GM08714 (cell line): Measurements from ENCODE around the gene R3HDM2.

Source experiments
- H3K4me3 ChIP-seq: fragments of 200-500 bp; sonication (Bioruptor generic); 2 replicates; pipeline ENCODE4 v1.5.1; 2014; ENCODE audit warnings: mild to moderate bottlenecking, low read length, inconsistent platforms
- ZNF274 ChIP-seq: IDR thresholded peaks from 2 replicates; pipeline ENCODE4 v1.6.1; 2012; ENCODE audit warnings: mild to moderate bottlenecking, low read depth, low read length

Gene R3HDM2

DNA sequence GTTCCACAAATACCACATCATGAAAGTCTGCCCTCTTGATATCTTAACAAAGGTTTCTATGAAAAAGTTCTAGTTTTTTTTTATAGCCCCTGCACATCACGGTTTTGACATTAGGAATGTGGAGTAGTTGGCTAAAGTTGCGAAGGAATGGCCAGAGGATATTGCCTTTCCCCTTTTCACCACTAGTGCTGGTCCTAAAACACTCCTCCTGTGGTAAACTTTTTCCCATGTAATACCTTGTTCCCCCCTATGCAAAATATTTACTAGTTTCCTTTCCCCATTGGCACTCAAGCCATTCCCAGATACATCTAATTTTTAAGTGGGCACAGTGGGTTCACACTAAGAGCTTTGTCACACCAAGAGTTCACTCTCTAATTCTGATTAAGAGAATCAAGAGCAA lies 33.4 kb downstream of the R3HDM2 start:
- H3K4me3 ChIP-seq: no peak overlapping the region
- no peak for TF ChIP-seq ZNF274

DNA sequence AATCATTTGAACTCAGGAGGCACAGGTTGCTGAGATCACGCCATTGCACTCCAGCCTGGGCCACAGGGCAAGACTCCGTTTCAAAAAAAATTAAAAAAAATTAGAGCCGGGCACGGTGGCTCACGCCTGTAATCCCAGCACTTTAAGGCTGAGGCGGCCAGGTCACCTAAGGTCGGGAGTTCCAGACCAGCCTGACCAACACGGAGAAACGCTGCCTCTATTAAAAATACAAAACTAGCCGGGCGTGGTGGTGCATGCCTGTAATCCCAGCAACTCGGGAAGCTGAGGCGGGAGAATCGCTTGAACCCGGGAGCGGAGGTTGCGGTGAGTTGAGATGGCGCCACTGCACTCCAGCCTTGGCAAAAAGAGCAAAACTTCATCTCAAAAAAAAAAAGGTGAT lies 35.7 kb downstream of the R3HDM2 start:
- H3K4me3 ChIP-seq: no peak overlapping the region
- TF ChIP-seq ZNF274: no peak

DNA sequence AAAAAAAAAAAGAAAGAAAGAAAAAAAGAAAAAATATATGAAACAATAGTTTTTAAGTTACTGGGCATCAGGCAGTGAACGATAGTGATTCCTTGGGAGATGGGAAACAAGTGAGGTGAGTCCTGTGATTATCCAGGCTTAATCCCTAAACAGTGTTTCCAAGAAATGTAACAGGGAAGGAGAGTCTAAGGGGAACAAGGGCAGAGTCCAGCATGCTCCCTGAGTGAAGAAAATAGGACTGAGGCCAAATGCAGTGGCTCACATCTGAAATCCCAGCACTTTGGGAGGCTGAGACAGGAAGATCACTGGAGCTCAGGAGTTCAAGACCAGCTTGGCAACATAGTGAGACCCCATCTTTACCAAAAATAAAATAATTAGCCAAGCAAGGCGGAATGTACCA lies 40.7 kb downstream of the R3HDM2 start:
- no peak overlapping the region for H3K4me3 ChIP-seq

DNA sequence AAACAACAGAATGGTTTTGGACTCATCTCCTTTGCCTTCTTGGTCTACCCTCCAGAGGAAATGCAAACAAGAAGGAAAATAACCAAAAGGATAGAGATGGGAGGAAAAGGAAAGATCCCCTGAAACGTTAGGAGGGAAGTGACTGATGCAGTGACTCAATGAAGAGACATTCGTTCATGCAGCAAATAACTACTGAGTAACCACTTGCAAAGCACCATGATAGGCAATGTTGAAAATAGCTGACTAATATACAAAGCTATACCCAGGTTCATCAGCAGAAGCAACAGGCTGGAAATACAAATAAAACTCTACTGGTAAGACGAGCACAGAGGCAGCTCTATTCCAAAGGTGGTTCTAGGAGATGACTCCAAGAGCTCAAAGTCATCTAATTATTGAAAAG lies 41.8 kb downstream of the R3HDM2 start:
- no peak for TF ChIP-seq ZNF274
- H3K4me3 ChIP-seq: no peak overlapping the region

More for the DNA sequence above, 40.7 kb downstream of the R3HDM2 start:
- no peak for TF ChIP-seq ZNF274

DNA sequence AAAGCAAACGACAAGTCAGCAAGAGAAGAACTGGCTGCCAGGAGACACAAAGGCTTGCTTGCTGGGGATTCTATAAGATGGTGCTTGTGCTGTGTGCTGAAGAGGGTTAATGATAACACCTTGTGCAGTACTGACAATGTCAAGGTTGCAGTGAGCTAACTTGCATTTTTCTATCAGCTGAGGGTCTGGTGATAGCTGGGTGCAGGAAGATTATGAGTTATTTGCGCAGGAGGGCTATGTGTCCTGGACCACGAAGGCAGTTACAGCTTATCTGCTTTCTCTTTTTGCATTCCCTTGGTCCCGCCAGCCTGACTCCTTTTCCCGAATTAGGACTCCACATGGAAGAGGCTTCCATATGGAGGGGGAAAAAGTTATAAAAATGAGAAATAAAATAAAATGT lies 42.4 kb downstream of the R3HDM2 start:
- no peak overlapping the region for H3K4me3 ChIP-seq

DNA sequence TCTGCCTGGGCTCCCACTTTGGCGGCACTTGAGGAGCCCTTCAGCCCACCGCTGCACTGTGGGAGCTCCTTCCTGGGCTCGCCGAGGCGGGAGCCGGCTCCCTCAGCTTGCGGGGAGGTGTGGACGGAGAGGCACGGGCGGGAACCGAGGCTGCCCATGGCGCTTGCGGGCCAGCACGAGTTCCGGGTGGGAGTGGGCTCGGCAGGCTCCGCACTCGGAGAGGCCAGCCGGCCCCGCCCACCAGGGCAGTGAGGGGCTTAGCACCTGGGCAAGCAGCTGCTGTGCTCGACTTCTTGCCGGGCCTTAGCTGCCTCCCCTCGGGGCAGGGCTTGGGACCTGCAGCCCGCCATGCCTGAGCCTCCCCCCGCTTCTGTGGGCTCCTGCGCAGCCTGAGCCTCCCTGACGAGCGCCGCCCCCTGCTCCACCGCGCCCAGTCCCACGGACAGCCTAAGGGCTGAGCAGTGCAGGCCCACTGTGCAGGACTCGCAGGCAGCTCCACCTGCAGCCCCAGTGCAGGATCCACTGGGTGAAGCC lies 44.6 kb downstream of the R3HDM2 start:
- H3K4me3 ChIP-seq: no peak overlapping the region
- TF ChIP-seq ZNF274: no peak

More for the DNA sequence above, 42.4 kb downstream of the R3HDM2 start:
- TF ChIP-seq ZNF274: no peak

- TF ChIP-seq ZNF274: no peak
These were observed 45.3 kb downstream of the R3HDM2 start for GRCh38 chr12:57385586-57385985.

DNA sequence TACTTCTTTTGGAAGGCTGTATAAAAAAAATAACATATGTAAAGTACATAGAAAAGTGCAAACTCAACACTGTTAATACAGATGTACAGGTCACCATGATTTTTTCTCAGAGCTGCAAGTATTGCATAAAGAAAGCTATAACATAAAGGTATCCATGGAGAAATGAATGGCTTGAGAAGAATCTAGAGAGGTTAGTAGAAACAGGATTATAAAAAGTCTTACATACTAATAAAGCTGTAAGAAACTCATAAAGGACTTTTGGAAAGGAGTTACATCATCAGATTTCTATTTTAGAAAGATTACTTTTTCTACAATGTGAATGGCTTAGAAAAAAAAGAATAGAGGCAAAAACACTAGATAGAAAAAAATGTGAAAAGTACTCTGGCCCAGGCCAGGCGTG lies 46.4 kb downstream of the R3HDM2 start:
- H3K4me3 ChIP-seq: no peak overlapping the region
- TF ChIP-seq ZNF274: no peak

More at GRCh38 chr12:57385586-57385985, 45.3 kb downstream of the R3HDM2 start:
- H3K4me3 ChIP-seq: no peak overlapping the region

GRCh38 chr12:57381693-57382220 lies 49.1 kb downstream of the R3HDM2 start:
- H3K4me3 ChIP-seq: no peak overlapping the region
- no peak for TF ChIP-seq ZNF274

DNA sequence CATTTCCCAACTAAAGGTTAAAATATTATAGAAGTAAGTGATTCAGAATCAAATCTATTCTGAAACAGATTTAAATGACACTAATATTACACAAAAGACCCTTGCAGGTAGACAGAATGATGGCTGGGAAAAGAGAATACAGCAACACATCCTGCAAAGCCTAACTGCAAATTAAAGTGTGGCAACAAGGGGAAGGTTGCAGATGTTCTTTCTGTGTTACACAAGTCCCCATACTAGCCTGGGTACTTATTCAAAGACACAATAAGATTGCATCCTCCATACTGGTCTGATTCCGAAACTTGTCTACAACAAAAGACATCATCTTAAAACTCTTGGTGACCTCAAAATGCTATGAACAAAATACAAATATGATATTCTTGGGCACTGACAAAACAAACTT lies 50.5 kb downstream of the R3HDM2 start:
- H3K4me3 ChIP-seq: no peak overlapping the region
- TF ChIP-seq ZNF274: no peak

- no peak for TF ChIP-seq ZNF274
- no peak overlapping the region for H3K4me3 ChIP-seq
These were observed 53.6 kb downstream of the R3HDM2 start for GRCh38 chr12:57377103-57377840.

DNA sequence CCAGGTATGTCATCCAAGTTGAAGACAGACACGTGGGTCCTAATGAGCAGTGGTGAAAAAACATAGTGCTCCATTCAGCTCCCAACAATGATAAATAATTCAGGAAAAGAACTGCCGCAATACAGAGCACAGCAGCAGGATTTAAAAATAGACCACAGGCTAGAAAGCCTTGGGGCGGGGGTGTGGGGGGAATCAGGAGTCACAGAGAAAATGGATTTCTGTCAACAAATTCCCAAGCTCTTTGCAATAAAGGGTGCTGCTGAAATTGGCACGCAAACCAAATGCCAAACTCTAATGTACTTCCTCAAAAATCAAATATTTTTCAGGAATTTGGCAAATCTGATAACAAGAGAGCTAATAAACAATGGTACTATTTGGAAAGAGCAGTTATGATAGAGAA lies 58.6 kb downstream of the R3HDM2 start:
- no peak for TF ChIP-seq ZNF274

GRCh38 chr12:57370696-57371095 lies 60.1 kb downstream of the R3HDM2 start:
- H3K4me3 ChIP-seq: no peak overlapping the region
- no peak for TF ChIP-seq ZNF274

More for the DNA sequence above, 58.6 kb downstream of the R3HDM2 start:
- H3K4me3 ChIP-seq: no peak overlapping the region

DNA sequence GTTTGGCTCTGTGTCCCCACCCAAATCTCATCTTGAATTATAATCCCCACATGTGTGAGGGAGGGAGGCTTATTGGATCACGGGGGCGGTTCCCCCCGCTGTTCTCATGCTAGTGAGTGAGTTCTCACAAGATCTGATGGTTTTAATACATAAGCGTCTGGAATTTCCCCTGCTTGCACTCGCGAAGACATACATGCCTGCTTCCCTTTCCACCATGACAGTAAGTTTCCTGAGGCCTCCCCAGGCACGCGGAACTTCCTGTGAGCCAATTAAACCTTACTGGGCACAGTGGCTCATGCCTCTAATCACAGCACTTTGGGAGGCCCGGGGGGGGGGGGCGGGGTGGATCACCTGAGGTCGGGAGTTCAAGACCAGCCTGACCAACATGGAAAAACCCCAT lies 60.8 kb downstream of the R3HDM2 start:
- TF ChIP-seq ZNF274: no peak
- H3K4me3 ChIP-seq: no peak overlapping the region

- H3K4me3 ChIP-seq: no peak overlapping the region
- no peak for TF ChIP-seq ZNF274
These were observed 61.6 kb downstream of the R3HDM2 start for GRCh38 chr12:57369202-57369601.

- no peak overlapping the region for H3K4me3 ChIP-seq
These were observed 62.3 kb downstream of the R3HDM2 start for GRCh38 chr12:57368349-57369095.

More at GRCh38 chr12:57368349-57369095, 62.3 kb downstream of the R3HDM2 start:
- TF ChIP-seq ZNF274: no peak
